ENCODE data around the gene ERC1. TPM values are rescaled to one million over a fixed set of nuclear protein-coding genes. Genes with fewer than 3 reads are reported as not detected.

The ERC1 gene
- 11.1 and 17.9 TPM in 2 replicates for total RNA-seq (2014; rRNA removed; shearing (Covaris generic))
- 5.4 and 5.5 TPM in 2 replicates for polyA plus RNA-seq (2015; cell fraction: cytosol; rRNA removed)
- polyA plus RNA-seq (2015; cell fraction: nucleus; rRNA removed), result 11.5 and 12.4 TPM in 2 replicates

DNA sequence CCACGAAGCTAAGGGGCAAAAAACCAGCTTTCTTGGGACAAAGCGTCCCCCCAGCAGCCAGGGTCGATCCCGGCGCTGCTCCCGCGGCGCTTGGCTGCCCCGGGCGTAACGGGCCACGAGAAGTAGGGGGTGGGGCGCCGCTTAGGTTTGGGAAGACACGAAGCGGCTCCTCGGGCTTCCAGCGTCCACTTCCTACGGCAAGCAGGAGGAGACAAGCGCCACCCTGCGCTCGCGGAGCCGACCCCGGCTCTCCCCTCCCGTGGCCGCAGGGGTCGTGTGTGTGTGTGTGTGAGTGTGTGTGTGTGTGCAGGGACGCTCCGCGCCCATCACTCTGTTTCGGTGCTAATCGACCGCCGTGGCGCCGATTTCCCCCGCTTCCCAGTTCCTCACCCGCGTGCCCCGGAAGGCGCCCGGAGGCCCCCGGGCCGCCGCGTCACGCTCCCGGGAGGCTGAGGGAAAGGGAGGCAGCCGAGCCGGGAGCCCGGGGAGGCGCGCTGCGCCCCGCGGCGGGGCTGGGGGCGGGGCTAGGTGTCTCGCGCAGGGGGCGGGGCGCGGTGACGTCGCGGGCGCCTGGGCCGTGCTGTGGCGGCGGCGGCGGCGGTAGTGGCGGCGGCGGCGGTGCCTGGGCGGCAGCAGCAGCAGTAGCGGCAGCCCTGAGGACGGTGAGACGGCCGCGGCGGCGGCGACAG lies at the start of gene ERC1:
ERC1 (plus strand) TSS at position 563 of the 689 bp plus-strand sequence. CDS start 36,681 bp downstream, outside the sequence.
- peak; percentile 87 for DNase-seq (ENCODE audit: low read depth)

DNA sequence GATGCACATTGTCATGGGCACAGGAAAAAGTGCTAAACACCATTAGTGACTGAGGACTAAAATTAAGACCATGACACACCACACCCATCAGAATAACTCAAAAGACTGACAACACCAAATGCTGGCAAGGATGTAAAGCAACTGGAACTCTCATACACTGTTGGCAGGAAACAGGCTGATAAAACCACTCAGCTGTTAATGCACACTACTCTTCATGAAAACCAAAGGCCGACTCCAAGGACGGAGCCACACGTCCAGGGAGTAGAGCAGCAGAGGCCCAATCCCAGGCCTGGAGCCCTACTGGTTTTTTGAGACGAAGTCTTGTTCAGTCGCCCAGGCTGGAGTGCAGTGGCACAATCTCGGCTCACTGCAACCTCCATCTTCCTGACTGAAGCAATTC lies 48.0 kb upstream of the ERC1 start:
- no peak for DNase-seq (ENCODE audit: low read depth)

- DNase-seq (ENCODE audit: low read depth), result no peak
Observed at GRCh38 chr12:944211-944610, 46.8 kb upstream of the ERC1 start.

- no peak for DNase-seq (ENCODE audit: low read depth)
Observed at GRCh38 chr12:946212-946611, 44.8 kb upstream of the ERC1 start.

GRCh38 chr12:946631-947030 lies 44.4 kb upstream of the ERC1 start:
- DNase-seq (ENCODE audit: low read depth), result no peak

- no peak for DNase-seq (ENCODE audit: low read depth)
Observed at GRCh38 chr12:948238-948637, 42.8 kb upstream of the ERC1 start.

DNA sequence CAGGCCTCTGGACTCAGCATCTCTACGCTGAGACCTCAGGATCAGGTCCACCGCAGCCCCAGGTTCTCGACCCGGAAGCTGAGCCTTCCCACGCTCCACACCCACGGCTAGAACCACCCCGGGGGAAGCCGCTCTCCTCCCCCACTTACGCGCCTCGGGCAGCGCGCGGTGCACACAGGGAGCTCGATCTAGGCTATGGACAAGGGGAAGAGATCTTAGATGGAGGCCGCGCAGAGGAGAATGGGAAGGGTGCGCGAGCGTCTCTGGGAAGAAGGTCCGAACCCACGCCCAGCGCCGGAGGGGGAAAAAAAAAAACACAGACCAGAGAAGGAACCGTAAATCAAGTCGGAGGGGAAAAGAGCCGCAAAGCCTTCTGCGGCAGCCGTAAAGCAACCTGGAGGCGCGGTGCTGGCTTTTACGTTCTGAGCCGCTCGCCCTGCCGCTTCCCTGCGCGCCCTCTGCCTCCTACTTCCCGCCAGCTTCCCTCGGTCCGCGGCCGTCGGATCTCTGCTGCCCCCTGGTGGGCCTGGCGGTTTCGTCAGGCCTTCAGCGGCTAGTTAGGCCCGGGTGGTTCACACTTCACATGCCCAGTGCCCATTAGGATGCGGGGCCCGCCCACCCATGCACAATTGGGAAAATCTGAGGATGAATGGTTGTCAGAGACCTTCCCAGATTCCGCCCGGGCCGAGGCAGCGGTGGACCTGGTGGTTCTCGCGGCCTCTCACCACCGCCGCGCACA lies 41.4 kb upstream of the ERC1 start, which contains the start of gene RAD52:
RAD52 (minus strand) TSS at position 242 of the 739 bp plus-strand sequence. CDS start 16,636 bp downstream, outside the sequence.
- peak; percentile 100 for DNase-seq (ENCODE audit: low read depth)

DNA sequence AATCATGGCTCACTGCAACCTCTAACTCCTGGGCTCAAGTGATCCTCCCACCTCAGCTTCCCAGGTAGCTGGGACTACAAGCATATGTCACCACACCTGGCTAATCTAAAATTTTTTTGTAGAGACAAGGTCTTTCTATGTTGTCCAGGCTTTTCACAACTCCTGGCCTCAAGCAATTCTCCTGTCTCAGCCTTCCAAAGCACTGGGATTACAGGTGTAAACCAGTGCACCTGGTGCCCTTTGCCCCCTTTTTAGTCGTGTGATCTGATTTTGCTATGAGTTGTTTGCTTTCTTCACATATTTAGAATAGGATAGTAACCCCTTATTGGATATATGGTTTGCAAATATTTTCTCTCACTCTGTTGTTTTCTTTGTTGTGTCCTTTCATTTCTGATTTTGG lies 39.8 kb upstream of the ERC1 start:
- no peak for DNase-seq (ENCODE audit: low read depth)

DNA sequence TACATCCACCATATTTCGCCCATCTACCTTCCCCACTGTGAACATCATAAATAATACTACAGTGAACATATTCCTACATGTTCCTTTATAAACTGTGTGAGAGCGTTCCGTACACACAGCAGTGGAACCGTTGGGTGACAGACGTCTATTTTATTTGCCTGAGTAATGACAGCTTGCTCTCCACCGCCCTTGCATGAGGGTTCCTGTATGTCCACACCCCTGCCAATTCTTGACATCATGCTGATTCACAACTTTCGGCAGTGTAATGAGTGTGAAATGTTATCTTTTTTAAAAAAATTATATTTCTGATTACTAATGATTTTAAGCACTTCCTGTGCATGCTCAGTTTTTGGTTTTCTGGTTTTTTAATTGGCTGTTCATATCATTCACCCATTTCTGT lies 37.2 kb upstream of the ERC1 start:
- peak; percentile 61 for DNase-seq (ENCODE audit: low read depth)

DNA sequence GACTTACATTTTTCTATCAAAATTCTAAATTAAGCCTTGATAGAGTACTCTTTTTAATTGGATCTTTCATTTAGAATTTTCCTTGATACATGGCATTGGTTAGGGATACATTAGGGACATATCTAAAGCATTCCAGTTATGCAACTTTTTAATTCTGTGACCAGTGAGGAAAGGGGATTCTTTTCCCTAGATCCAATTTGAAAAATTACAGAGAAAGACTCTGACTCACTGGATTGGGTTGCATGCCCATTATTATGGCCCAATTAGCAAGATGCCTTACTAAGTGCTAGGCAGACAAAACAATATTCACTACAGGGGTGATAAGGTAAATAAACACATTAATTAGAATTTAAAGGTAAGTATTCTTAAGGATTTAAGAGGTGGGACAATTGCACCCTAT lies 36.3 kb upstream of the ERC1 start:
- no peak for DNase-seq (ENCODE audit: low read depth)

GRCh38 chr12:955939-956338 lies 35.1 kb upstream of the ERC1 start:
- DNase-seq (ENCODE audit: low read depth), result no peak

GRCh38 chr12:958588-959123 lies 32.4 kb upstream of the ERC1 start:
- DNase-seq (ENCODE audit: low read depth), result peak; percentile 37

- DNase-seq (ENCODE audit: low read depth), result no peak
Observed at GRCh38 chr12:966724-967123, 24.3 kb upstream of the ERC1 start.

DNA sequence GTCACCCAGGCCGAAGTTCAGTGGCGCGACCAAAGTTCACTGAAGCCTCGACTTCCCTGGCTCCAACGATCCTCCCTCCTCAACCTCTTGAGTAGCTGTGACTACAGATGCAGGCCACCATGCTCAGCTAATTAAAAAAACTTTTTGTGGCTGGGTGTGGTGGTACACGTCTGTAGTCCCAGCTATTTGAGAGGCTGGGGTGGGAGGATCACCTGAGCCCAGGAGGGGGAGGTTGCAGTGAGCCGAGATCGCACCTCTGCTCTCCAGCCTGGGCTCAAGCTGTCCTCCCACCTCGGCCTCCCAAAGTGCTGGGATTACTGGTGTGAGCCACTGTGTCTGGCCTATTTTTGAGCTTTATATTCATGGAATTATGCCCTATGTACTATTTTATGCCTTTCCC lies 23.4 kb upstream of the ERC1 start:
- no peak for DNase-seq (ENCODE audit: low read depth)

GRCh38 chr12:968545-968944 lies 22.5 kb upstream of the ERC1 start:
- DNase-seq (ENCODE audit: low read depth), result no peak

DNA sequence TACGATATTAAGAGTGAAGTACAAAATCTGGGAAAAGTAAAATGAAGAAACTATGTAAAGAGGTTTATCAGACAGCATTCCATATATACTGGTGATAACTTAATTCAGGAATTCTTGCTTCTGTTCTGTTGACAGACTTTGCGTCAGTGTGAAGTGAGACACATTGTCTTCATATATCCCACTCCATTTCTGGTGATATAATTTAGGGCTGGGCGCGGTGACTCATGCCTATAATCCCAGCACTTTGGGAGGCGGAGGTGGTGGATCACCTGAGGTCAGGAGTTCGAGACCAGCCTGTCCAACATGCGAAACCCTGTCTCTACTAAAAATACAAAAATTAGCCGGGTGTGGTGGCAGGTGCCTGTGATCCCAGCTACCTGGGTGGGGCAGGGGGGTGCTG lies 21.2 kb upstream of the ERC1 start:
- no peak for DNase-seq (ENCODE audit: low read depth)

GRCh38 chr12:971991-972390 lies 19.0 kb upstream of the ERC1 start:
- DNase-seq (ENCODE audit: low read depth), result no peak

DNA sequence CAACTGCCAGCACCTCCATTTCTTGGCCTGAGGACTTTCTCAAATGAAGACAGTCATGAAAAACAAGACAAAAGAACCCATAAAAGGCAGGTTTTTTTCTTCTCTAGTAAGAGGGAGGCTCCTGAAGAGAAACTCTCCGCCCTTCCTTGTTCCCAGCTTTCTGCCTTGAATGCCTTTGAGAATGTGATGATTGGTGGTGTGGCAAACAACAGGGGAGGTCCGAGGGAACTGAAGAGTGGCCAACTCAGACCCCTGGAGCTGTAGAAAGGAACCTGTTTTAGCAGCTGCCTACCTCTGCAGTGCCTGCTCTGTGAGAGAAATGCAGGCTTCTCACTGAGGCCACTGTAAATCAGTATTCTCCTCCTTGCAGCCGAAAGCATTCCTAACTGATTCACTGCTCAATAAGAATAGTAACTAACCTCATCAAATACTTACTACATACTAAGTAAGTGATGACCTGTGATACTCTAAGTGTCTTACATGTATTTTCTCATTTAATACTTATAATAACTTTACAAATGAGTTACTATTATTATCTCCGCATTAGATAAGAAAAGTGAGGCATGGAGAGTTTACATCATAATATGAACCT lies 16.7 kb upstream of the ERC1 start:
- DNase-seq (ENCODE audit: low read depth), result no peak

GRCh38 chr12:976644-977043 lies 14.4 kb upstream of the ERC1 start:
- DNase-seq (ENCODE audit: low read depth), result no peak

DNA sequence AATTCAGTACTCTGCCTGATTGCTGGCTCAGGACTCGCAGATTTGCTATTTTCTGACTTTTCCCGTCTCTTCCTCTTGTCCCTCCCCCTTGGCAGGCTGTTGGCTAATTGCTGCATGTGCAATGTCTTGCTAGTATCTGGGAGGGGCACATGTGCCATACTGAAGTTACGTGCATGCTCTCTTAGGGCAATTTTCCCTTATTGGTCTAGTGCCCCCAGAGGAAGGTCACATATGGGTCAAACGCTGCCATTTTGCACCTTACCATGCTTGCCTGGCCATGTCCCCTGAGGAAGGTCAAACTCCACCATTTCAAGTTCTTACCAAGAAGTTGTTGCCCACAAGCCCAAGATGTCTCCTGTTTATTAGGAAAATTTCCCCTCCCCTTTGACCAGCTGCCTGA lies 13.9 kb upstream of the ERC1 start:
- DNase-seq (ENCODE audit: low read depth), result no peak

GRCh38 chr12:979349-979748 lies 11.7 kb upstream of the ERC1 start:
- DNase-seq (ENCODE audit: low read depth), result no peak

All from HT1080 (cell line).